IPS DF 19.7 (cell line): ENCODE results near the gene LIPJ.
A peak's percentile ranks its signal among the peaks of the same experiment; 100 is the strongest.

Source experiments
- DNase-seq: peaks from one replicate; pipeline ENCODE4 v3.0.0-alpha.2; 2013; ENCODE audit warnings: low read depth, low spot score

Gene LIPJ

DNA sequence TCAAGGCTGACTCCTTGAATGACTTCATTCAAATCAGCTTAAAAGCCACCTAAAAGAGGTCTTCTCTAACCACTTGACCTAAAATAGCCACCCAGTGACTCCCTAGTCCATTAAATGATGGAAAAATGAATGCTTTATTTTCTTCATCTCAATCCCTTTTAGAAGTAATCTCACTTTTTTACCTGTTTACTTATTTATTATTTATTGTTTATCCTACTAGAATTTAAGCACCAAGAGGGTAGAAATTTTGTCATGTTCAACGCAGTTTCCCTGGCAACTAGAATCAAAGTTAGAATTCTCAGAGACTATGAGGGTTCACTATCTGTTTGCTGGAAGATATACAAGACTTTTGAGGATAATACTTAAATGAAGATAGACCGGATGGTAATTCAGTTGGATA, at the start of gene LIPJ:
LIPJ (plus strand) TSS at position 301 of the 400 bp plus-strand sequence. CDS start 3,926 bp downstream, outside the sequence.
- DNase-seq: no peak

GRCh38 chr10:88537322-88537721, 49.2 kb upstream of the LIPJ start:
- DNase-seq: no peak

DNA sequence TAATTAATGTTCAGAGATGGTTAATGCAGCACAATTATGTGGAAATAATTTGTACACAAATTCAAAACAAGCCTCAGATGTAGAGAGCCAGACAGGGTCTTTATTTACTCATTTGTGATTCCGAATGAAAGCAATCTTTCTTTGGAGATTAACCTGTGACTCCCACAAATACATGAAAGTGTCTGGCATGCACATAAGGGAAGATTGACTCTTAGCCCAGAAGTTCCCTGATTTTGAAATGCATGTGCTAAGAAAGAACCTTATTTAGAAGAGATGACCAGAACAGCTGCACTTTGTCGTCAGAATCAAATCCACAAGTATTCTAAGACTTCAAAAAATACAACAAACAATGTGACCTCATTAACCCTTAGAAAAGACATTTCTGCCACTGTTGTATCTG, 48.5 kb upstream of the LIPJ start:
- no peak for DNase-seq

DNA sequence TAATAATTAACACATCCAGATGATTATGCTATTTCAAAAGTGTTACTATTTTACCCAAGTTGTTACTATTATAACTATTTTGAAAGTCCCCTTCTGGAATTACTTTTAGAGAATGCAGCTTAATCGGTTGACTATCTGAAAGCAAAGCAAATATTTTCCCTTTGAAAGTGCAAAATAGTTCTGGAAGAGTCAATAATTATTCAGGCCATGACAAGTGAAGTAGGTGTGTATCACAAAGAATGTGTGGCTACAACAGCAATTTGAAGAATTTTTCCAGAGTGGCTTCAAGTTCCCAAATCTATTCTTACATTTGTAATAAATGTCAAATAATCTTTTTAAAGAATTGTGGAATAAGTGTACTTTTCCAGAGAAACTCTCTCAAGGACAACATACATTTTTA, 46.2 kb upstream of the LIPJ start:
- DNase-seq: no peak

- DNase-seq: no peak
Measured at GRCh38 chr10:88541116-88541626, 45.4 kb upstream of the LIPJ start.

DNA sequence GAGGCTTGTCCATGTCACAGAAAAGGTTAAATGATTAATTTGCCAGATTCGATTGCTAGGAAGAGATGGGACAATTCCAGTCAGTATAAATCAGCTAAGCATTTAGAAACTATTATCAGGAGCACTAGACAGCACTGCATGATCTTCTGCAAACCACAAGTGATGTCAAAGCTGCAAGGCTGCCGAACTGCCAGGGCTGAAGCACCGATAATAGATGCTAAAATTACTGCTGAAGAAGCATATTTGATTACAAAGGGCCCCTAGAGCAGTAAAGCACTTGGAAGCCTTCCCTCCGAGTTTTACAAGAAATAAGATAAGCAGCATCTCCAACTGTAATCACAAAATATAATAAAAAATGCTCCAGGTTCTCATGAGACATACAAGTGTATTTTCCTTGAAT, 44.0 kb upstream of the LIPJ start:
- no peak for DNase-seq

GRCh38 chr10:88544140-88544870, 42.3 kb upstream of the LIPJ start:
- no peak for DNase-seq

DNA sequence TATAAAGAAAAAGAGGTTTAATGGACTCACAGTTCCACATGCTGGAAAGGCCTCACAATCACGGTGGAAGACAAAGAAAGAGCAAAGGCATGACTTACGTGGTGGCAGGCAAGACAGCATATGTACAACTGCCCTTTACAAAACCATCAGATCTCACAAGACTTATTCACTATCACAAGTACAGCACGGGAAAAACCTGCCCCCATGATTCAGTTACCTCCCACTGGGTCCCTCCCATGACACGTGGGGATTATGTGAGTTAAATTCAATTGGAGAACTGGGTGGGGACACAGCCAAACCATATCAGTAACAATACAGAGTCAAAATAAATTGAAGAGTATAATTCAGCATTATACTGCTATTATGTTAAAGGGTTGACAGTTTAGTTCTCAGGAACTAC, 41.2 kb upstream of the LIPJ start:
- DNase-seq: no peak

- DNase-seq: no peak
Measured at GRCh38 chr10:88546497-88546896, 40.1 kb upstream of the LIPJ start.

GRCh38 chr10:88551246-88551645, 35.3 kb upstream of the LIPJ start:
- DNase-seq: no peak

DNA sequence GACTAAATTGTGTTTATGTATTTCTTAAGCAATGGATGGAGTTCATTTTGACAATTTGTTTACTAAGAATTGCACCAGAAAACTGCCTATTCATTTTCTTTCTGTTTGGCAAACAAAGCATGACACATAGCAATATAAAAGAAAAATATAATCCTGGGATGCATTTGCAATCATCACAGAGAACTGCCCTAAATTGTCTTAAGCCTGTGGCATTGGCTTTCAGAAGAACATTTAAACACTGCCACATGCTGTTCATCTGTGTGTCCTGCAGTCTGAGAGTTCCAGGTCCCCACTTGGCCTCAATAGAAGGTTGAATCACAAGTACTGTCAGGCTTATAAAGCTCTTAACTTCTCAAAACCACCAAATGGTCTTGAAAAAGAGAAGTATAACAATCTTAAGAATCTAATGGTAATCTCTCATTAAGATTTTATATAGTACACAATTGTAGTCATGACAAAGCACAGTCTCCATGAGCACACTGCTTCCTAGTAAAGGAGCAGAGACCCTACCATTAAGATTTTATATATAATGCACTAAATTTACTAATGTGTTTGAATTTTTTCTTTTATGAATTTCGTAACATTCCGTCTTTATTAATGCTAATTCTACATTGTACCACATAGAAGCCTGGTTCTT, 33.3 kb upstream of the LIPJ start:
- DNase-seq: no peak

DNA sequence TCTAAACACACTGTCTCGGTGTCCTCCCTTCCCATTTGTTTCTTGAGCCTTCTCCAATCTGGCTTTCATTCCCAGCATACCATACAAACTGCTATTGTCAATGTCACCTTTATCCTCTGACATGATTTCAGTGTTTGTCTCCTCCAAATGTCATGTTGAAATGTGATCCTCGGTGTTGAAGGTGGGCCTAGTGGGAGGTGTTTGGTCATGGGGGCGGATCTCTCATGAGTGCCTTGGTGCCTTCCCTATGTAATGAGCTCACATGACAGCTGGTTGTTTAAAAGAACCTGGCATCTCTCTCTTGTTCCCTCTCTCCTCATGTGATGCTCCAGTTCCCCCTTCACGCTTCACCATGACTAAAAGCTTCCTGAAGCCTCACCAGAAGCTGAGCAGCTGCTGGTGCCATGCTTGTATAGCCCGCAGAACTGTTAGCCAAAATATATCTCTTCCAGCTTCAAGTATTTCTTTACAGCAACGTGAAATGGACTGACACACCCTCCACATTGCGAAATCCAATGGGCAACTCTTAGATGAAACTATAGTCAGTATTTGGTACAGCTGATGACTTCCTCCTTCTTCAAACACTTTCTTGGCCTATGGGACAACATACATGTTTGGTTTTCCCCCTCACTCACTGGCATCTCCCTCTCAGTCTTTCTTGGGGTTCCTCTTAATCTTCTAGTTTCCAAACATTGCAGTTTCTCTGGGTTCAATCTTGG, 31.2 kb upstream of the LIPJ start:
- no peak for DNase-seq

- no peak for DNase-seq
Measured at GRCh38 chr10:88557256-88557655, 29.3 kb upstream of the LIPJ start.

- no peak for DNase-seq
Measured at GRCh38 chr10:88557658-88558057, 28.9 kb upstream of the LIPJ start.

DNA sequence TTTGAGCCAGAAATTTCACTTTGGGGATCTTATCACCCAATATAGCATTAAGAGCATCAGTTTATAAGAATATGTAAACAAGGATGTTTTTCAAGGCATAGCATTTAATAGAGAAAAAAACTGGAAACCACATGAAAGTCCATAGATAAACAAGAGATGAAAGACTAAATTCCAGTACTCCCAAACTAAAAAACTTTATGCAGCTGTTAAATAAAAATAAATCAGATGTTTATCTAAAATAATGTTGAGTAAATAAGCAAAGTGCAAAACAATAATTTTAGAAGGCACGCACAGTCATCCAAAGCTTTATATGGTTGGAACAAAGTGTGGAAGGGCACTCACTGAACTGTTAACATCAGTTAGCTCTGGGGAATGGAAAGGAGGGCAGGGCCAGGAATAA, 24.4 kb upstream of the LIPJ start:
- DNase-seq: no peak

DNA sequence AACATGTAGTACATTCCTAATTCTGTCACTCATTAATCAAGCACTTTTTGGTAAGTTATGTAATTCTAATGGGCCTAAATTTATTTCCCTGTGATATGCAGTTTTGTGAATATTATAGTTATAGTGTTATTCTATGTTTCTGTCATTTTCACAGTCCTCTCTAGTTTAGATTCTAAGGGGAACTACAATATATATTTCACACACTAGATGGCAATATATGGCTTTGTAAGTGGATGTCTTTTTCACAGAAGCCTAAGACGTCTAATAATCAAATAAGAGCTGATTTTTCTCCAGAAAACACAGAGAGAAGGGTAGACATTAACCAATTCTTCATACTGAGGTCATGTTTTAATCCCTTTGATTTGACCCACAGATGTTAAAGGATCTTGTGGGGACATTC, 21.5 kb upstream of the LIPJ start:
- no peak for DNase-seq

DNA sequence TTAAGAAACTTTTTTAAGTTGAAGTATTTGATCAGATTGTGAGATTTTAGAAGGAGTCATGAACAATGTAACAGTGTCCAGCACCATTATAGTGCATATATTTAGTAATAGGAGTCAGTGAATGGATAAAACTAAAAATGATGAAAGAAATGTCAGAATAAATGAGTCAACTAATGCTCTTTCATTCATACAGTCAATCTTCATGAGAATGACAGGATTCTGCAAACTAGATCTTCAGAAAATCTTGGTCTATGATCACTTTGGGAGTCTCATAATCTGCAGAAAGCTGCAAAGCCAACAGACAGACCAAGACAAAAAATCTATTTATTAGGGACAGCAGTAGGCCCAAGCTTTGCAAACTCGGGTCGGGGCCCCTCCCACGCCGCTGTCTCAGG, 4.2 kb upstream of the LIPJ start:
- no peak for DNase-seq

DNA sequence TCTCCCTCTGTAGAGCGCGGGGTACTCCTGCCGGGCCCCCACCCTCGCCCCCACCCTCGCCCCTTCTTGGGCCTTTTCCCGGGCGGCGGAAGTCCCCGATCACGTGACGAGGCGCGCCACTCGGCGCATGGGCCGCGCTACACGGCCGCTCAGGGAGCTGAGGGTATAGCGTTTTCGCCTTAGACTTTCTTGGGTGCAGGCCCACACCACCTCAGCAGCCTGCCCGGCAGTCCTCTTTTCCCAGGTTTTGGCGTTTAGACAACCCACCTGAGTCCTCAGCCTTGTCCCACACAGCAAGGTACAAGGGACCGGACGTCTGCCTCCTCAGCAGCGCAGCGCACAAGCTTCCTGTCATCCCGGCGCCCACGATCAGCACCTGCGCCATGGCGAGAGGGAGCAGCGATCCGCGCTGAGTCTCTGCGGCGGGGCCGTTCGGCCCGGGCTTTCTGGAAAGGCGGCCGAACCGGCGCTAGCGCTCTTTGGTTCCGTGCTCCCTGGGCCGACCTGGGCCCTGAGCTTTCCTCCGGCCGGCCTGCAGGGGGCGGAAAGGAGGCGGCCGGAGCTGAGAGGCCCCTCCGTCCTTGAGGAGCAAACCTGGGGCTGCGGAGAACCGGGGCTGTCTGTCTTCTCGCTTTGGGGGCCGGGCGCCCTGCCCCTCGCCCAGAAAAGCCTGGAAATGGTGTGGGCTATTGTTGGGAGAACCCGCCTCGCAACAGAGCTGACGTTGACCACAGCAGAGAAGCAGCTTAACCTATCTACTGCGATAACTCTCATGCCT, 3.6 kb upstream of the LIPJ start, which contains the start of gene RNLS:
RNLS (minus strand) TSS at position 513 of the 778 bp plus-strand sequence.
- peak; percentile 25 for DNase-seq

DNA sequence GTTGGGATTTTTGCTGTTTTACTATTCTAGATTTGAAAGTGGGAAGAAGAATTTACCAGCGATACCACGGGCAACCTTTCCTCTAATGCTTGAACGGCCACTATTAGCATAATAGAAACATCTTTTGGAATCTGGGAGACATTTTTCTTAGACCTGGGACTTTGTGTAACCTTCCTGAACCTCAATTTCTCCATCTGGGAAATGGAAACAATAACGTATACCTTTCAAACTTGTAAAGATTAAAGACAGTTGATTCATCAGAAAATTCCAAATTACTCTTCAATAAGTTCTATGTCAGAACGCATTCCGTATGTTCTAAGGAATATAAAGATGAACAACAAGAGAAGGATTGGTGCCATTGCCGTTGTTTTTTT, 3.0 kb upstream of the LIPJ start:
- no peak for DNase-seq

DNA sequence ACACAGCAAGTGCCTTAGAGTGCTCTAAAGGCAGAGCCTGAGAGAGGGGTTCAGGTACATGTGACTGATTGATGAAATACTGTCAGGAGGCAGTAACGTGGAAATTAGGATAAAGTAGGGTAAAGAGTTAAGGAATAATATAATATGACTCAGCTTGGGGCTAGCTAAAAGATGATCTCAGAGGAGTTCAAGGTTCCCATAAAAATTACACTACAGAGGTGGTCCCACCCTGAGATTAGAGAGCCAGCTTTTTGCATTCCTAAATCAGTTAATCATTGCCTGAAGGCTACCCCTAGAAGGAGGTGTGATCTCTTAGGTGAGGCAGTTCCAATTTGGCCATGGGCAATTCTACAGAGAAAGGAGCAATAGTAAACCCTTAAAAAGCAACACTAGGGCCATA, 5.8 kb downstream of the LIPJ start:
- no peak for DNase-seq

DNA sequence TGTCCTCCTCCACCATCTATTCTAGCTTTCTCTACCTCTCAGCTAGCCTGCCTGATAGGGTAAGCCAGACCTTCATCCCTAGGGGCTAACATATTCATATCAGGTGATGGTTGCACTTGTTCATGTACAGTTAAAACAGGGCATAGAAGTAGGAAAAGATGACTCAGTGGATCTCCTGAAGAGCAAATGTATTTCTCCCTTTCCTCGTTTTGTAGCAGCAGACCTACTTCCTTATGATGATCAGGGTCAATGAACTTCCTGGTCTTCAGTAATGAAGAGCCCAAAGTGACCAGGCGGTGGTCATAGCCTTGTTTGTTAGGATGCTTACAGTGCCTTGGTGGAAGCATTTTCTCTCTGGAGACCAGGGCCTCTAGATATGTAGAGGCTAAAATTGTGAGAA, 6.3 kb downstream of the LIPJ start:
- DNase-seq: no peak

- DNase-seq: no peak
Measured at GRCh38 chr10:88594482-88594881, 7.9 kb downstream of the LIPJ start.
